Liver (tissue), 9 donors: ENCODE results near the gene RNF111. TPM values are rescaled to one million over a fixed set of nuclear protein-coding genes. Genes with fewer than 3 reads are reported as not detected.

ENCODE experiments used
- DNase-seq: peaks from one replicate; pipeline ENCODE4 v3.0.0-alpha.2; 2017; ENCODE audit warnings: low spot score
- H3K27ac ChIP-seq, 2 donors: one replicate each; pipeline ENCODE4 v1.7.0; 2013; ENCODE audit warnings: inconsistent platforms in 2 of 2, low read length in 2 of 2, control low read depth in 1 of 2, low read depth in 1 of 2, mild to moderate bottlenecking in 1 of 2
- H3K27me3 ChIP-seq, 4 donors: one replicate each; pipeline versions ENCODE4 v1.6.1 to v1.7.0; 2013; ENCODE audit warnings: low read length in 3 of 4, inconsistent platforms in 1 of 4, mild to moderate bottlenecking in 1 of 4, moderate library complexity in 1 of 4; ENCODE audit not compliant: control insufficient read depth in 4 of 4, insufficient read depth in 4 of 4
- H3K36me3 ChIP-seq, 4 donors: one replicate each; pipeline versions ENCODE4 v1.6.1 to v1.7.0; 2013; ENCODE audit warnings: low read length in 3 of 4, mild to moderate bottlenecking in 3 of 4, low read depth in 1 of 4, moderate library complexity in 1 of 4; ENCODE audit not compliant: control insufficient read depth in 4 of 4, insufficient read depth in 3 of 4
- H3K4me1 ChIP-seq, 4 donors: one replicate each; pipeline versions ENCODE4 v1.6.1 to v1.7.0; 2013; ENCODE audit warnings: low read length in 3 of 4, mild to moderate bottlenecking in 3 of 4, moderate library complexity in 1 of 4; ENCODE audit not compliant: control insufficient read depth in 4 of 4, insufficient read depth in 4 of 4
- H3K4me3 ChIP-seq, 3 donors: one replicate each; pipeline versions ENCODE4 v1.6.1 to v1.7.0; 2013; ENCODE audit warnings: low read length in 3 of 3, control low read depth in 1 of 3, low read depth in 1 of 3, mild to moderate bottlenecking in 1 of 3
- H3K9ac ChIP-seq, 2 donors: one replicate each; pipeline ENCODE4 v1.7.0; 2013; ENCODE audit warnings: low read length in 2 of 2, mild to moderate bottlenecking in 2 of 2, moderate library complexity in 2 of 2, control low read depth in 1 of 2, low read depth in 1 of 2
- H3K9me3 ChIP-seq, 4 donors: one replicate each; pipeline versions ENCODE4 v1.6.1 to v1.7.0; 2013; ENCODE audit warnings: low read length in 3 of 4; ENCODE audit not compliant: control insufficient read depth in 4 of 4
- EGR1 ChIP-seq, 2 donors: IDR thresholded peaks; 2 replicates each; pipeline ENCODE4 v1.6.1; 2016 to 2018; ENCODE audit warnings: antibody characterized with exemption in 2 of 2, low read depth in 2 of 2
- FOXA1 ChIP-seq: IDR thresholded peaks from 2 replicates; pipeline ENCODE4 v1.6.1; 2016; ENCODE audit warnings: antibody characterized with exemption
- FOXA2 ChIP-seq: IDR thresholded peaks from 2 replicates; pipeline ENCODE4 v1.6.1; 2016; ENCODE audit warnings: antibody characterized with exemption
- GABPA ChIP-seq, 2 donors: IDR thresholded peaks in 1 of 2; conservative IDR thresholded peaks in 1 of 2; 2 replicates each; pipeline ENCODE4 v1.6.1; 2016; ENCODE audit warnings: antibody characterized with exemption in 2 of 2, mild to moderate bottlenecking in 1 of 2, moderate library complexity in 1 of 2
- HNF4A ChIP-seq, 2 donors: conservative IDR thresholded peaks; 2 replicates each; pipeline ENCODE4 v1.6.1; 2016; ENCODE audit warnings: antibody characterized with exemption in 2 of 2, mild to moderate bottlenecking in 2 of 2
- HNF4G ChIP-seq: IDR thresholded peaks from 2 replicates; pipeline ENCODE4 v1.6.1; 2016; ENCODE audit warnings: antibody characterized with exemption
- JUND ChIP-seq, 2 donors: IDR thresholded peaks; 2 replicates each; pipeline ENCODE4 v1.6.1; 2016; ENCODE audit warnings: antibody characterized with exemption in 2 of 2
- NR2F2 ChIP-seq: IDR thresholded peaks from 2 replicates; pipeline ENCODE4 v1.6.1; 2016; ENCODE audit warnings: antibody characterized with exemption
- RAD21 ChIP-seq, 2 donors: IDR thresholded peaks; 2 replicates each; pipeline ENCODE4 v1.6.1; 2016; ENCODE audit warnings: antibody characterized with exemption in 2 of 2, mild to moderate bottlenecking in 2 of 2
- RXRA ChIP-seq, 2 donors: IDR thresholded peaks; 2 replicates each; pipeline ENCODE4 v1.6.1; 2017 to 2018; ENCODE audit warnings: antibody characterized with exemption in 2 of 2, mild to moderate bottlenecking in 1 of 2
- SP1 ChIP-seq: IDR thresholded peaks from 2 replicates; pipeline ENCODE4 v1.6.1; 2018; ENCODE audit warnings: antibody characterized with exemption, mild to moderate bottlenecking
- TAF1 ChIP-seq: conservative IDR thresholded peaks from 2 replicates; pipeline ENCODE4 v1.6.1; 2016; ENCODE audit warnings: antibody characterized with exemption, mild to moderate bottlenecking
- YY1 ChIP-seq: IDR thresholded peaks from 2 replicates; pipeline ENCODE4 v1.6.1; 2016; ENCODE audit warnings: antibody characterized with exemption, mild to moderate bottlenecking
- WGBS: extraction: QIAGEN DNeasy Blood & Tissue Kit; methylation state at CpG from one replicate; pipeline ENCODE4 v1.1.7; 2013; 5-methylcytosine and 5-hydroxymethylcytosine counted together
- polyA plus RNA-seq, 2 donors: library from polyadenylated mRNA; stranded (reverse) in 1 of 2; unstranded in 1 of 2; fragments of 200-250 nt in 1 of 2; fragments of >200 nt in 1 of 2; fragmentation: Nextera tagmentation in 1 of 2; extraction: Ambion mirVana in 1 of 2; gene quantifications; one replicate each; pipeline versions ENCODE4 v1.2.1 to v1.2.3, GENCODE V29; 2013 to 2015
- total RNA-seq, 2 donors: library from RNA; depleted of rRNA; stranded (reverse); fragments of >200 nt; gene quantifications; one replicate each; pipeline ENCODE4 v1.2.3, GENCODE V29; 2014
- TF ChIP-seq, protein P1 (sequence below): IDR thresholded peaks from 2 replicates; pipeline ENCODE4 v1.6.1; 2016; ENCODE audit warnings: antibody characterized with exemption
- TF ChIP-seq, protein P2 (sequence below): IDR thresholded peaks from 2 replicates; pipeline ENCODE4 v1.6.1; 2016; ENCODE audit warnings: antibody characterized with exemption
- TF ChIP-seq, protein P3 (sequence below): IDR thresholded peaks from 2 replicates; pipeline ENCODE4 v1.6.1; 2016; ENCODE audit warnings: antibody characterized with exemption
- donor health status: healthy.
- donor health status: healthy.
- donor health status: healthy.
- donor health status: healthy.
- donor health status: healthy.

Gene RNF111
- total and polyA plus RNA-seq, 4 donors, result 5.1 to 16.9 (median 10.4) TPM

DNA sequence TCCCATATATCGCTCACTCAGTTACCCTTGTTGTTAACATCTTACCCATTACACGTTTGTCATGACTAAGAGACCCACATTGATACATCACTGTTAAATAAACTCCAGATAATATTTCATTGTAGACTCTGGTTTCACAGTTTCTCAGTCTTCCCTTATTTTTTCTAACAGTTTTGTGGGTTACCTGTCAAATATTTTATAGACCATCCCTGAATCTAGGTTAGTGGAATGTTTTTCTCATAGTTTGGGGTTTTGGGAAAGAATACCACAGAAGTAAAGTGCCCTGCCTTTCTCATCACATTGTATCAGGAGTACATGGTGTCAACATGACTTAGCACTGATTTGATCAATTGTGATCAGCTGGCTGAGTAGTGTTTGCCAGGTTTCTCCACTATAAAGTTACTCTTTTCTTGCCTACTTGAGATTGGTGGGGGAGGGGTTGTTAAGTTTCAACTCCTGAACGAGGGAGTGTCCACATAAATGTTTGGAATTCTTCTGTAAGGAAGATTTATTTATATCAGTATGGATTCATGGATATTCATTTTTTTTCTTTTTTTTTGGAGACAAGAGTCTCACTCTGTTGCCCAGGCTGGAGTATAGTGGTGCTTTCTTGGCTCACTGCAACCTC lies 25.9 kb downstream of the RNF111 start:
- DNase-seq, result no peak
- TF ChIP-seq HNF4G (no peak), TAF1 (no peak), FOXA1 (no peak), RXRA (IDR thresholded peaks at IDR 0.05) (no peak)
- TF ChIP-seq, protein P1, sequence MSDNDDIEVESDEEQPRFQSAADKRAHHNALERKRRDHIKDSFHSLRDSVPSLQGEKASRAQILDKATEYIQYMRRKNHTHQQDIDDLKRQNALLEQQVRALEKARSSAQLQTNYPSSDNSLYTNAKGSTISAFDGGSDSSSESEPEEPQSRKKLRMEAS, result no peak
- Histone ChIP-seq H3K27me3 (no peaks in the 10 kb centered on the region), H3K27ac (no peak overlapping the region), H3K9me3 (no peaks in the 10 kb centered on the region), H3K9ac (no peak overlapping the region), H3K4me3 (no peak overlapping the region), H3K4me1 (peaks cover 6 to 14% (median 10%) of the 10 kb centered on the region in 4 donors), H3K36me3 (no peaks in the 10 kb centered on the region)
- 87% methylated on average over 3 of the region's 3 CpGs for WGBS

DNA sequence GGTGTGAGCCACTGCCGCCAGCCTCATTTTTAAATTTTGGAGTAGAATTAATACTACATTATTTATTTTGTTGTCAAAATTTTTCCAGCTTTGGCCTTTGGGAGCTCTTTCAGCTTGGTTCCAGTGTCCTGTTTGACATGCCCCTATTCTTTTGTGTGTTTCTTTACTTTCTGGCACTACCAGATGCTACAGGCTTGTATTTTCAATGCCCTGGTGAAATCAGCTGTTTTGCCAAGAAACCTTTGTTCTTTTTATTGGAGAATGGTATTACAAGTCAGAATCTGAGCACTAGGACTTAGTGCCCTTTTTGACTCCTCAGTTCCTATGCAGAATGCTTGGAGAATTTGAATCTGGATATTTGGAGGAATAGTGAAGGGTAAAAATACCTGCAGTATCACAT lies 26.6 kb downstream of the RNF111 start:
- no peak overlapping the region for H3K9ac ChIP-seq
- TF ChIP-seq FOXA2 (no peak), FOXA1 (no peak), EGR1 (IDR thresholded peaks at IDR 0.05; ENCODE audit: low read depth in 2 of 2) (no peak), HNF4A (conservative IDR thresholded peaks at IDR 0.05) (peak in 1 of 2 donors; percentile 23), GABPA (IDR thresholded peaks at IDR 0.05 in 1 of 2, conservative IDR thresholded peaks at IDR 0.05 in 1 of 2) (no peak), RXRA (IDR thresholded peaks at IDR 0.05) (no peak), NR2F2 (no peak), TAF1 (no peak)
- TF ChIP-seq, protein P2, sequence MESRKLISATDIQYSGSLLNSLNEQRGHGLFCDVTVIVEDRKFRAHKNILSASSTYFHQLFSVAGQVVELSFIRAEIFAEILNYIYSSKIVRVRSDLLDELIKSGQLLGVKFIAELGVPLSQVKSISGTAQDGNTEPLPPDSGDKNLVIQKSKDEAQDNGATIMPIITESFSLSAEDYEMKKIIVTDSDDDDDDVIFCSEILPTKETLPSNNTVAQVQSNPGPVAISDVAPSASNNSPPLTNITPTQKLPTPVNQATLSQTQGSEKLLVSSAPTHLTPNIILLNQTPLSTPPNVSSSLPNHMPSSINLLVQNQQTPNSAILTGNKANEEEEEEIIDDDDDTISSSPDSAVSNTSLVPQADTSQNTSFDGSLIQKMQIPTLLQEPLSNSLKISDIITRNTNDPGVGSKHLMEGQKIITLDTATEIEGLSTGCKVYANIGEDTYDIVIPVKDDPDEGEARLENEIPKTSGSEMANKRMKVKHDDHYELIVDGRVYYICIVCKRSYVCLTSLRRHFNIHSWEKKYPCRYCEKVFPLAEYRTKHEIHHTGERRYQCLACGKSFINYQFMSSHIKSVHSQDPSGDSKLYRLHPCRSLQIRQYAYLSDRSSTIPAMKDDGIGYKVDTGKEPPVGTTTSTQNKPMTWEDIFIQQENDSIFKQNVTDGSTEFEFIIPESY, result no peak
- H3K27ac ChIP-seq, result no peak overlapping the region
- H3K36me3 ChIP-seq, result no peaks in the 10 kb centered on the region
- H3K9me3 ChIP-seq, result no peaks in the 10 kb centered on the region
- peaks cover 6 to 14% (median 10%) of the 10 kb centered on the region in 4 donors for H3K4me1 ChIP-seq
- DNase-seq, result no peak
- WGBS, result 61% methylated on average over 1 of the region's 1 CpG
- H3K27me3 ChIP-seq, result no peaks in the 10 kb centered on the region
- H3K4me3 ChIP-seq, result no peak overlapping the region

DNA sequence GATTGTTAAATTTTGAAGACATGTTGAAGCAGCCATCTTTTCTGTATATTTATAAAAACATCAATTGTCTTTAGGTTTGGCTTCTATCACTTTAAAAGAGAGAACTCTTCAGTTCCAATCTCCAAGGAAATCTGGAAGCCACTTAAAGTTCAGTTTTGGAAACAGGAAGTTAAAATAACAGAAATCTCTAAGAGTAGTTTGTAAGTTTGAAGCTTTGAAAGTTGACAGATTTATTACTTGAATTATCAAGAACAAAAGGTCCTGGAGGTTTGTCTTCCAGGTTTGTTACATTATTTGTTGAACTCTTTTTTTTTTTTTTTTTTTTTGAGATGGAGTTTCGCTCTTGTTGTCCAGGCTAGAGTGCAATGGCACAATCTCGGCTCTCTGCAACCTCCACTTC lies 30.0 kb downstream of the RNF111 start:
- Histone ChIP-seq H3K4me1 (peaks cover 7 to 14% (median 10%) of the 10 kb centered on the region in 4 donors), H3K36me3 (peaks cover 0 to 4% (median 0%) of the 10 kb centered on the region in 4 donors), H3K4me3 (no peak overlapping the region), H3K27ac (no peak overlapping the region), H3K9me3 (no peaks in the 10 kb centered on the region), H3K9ac (no peak overlapping the region), H3K27me3 (no peaks in the 10 kb centered on the region)
- DNase-seq, result no peak
- TF ChIP-seq, protein P2, result no peak
- TF ChIP-seq RAD21 (IDR thresholded peaks at IDR 0.05) (no peak), RXRA (IDR thresholded peaks at IDR 0.05) (no peak), JUND (IDR thresholded peaks at IDR 0.05) (no peak), FOXA1 (no peak), EGR1 (IDR thresholded peaks at IDR 0.05; ENCODE audit: low read depth in 2 of 2) (no peak), SP1 (no peak), YY1 (no peak)
- TF ChIP-seq, protein P3, sequence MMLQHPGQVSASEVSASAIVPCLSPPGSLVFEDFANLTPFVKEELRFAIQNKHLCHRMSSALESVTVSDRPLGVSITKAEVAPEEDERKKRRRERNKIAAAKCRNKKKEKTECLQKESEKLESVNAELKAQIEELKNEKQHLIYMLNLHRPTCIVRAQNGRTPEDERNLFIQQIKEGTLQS, result no peak
- 89% methylated on average over 2 of the region's 2 CpGs for WGBS
